Cardiac muscle cell (in vitro differentiated cells and primary cell): Measurements from ENCODE around the gene DIPK2B. TPM values are rescaled to one million over a fixed set of nuclear protein-coding genes. Genes with fewer than 3 reads are reported as not detected.
A peak's percentile ranks its signal among the peaks of the same experiment; 100 is the strongest.

Experiments used
- DNase-seq, 2 donors: peaks; one replicate each; pipeline versions ENCODE4 v3.0.0 to v3.0.0-alpha.2; 2010 to 2017; ENCODE audit warnings: low read depth in 1 of 2, low spot score in 1 of 2
- H3K27ac ChIP-seq: fragments of 200-600 bp; sonication (generic); 2 replicates; pipeline ENCODE4 v1.5.1; 2016
- H3K27me3 ChIP-seq: fragments of 200-600 bp; sonication (generic); 2 replicates; pipeline ENCODE4 v1.6.0; 2016; ENCODE audit warnings: control low read depth
- H3K36me3 ChIP-seq: fragments of 200-600 bp; sonication (generic); 2 replicates; pipeline ENCODE4 v1.5.1; 2016; ENCODE audit warnings: control low read depth
- H3K4me1 ChIP-seq: fragments of 200-600 bp; sonication (generic); 2 replicates; pipeline ENCODE4 v1.8.1; 2017; ENCODE audit warnings: low read depth, mild to moderate bottlenecking, mixed run types
- H3K4me3 ChIP-seq: fragments of 200-600 bp; sonication (generic); 2 replicates; pipeline ENCODE4 v1.5.1; 2016; ENCODE audit warnings: mild to moderate bottlenecking
- H3K9me3 ChIP-seq: fragments of 200-600 bp; sonication (generic); 2 replicates; pipeline ENCODE4 v1.5.1; 2017; ENCODE audit warnings: low read depth, mild to moderate bottlenecking, control low read depth
- CTCF ChIP-seq: IDR thresholded peaks from 2 replicates; pipeline ENCODE4 v1.5.1; 2012; ENCODE audit warnings: low read depth, mild to moderate bottlenecking, low read length
- polyA plus RNA-seq: library from polyadenylated mRNA; unstranded; fragments of >200 nt; fragmentation: Nextera tagmentation; extraction: Ambion mirVana; gene quantifications from 2 replicates; pipeline ENCODE4 v1.2.1, GENCODE V29; 2016
- total RNA-seq: library from RNA; depleted of rRNA; stranded (reverse); fragments of >200 nt; gene quantifications from 2 replicates; pipeline ENCODE4 v1.2.3, GENCODE V29; 2016

Gene DIPK2B
- total and polyA plus RNA-seq, 2 experiments from 2014 or later, result 0.30 TPM; not detected in 1

GRCh38 chrX:45198706-45199105, 2.0 kb downstream of the DIPK2B start:
- H3K27ac ChIP-seq, result no peak overlapping the region
- no peaks in the 10 kb centered on the region for H3K36me3 ChIP-seq
- no peaks in the 10 kb centered on the region for H3K9me3 ChIP-seq
- H3K4me3 ChIP-seq, result no peak overlapping the region
- DNase-seq, result no peak
- TF ChIP-seq CTCF, result no peak
- H3K27me3 ChIP-seq, result no peaks in the 10 kb centered on the region
- peaks cover under 1% of the 10 kb centered on the region for H3K4me1 ChIP-seq

GRCh38 chrX:45198301-45198700, 2.4 kb downstream of the DIPK2B start:
- Histone ChIP-seq H3K9me3 (no peaks in the 10 kb centered on the region), H3K27me3 (no peaks in the 10 kb centered on the region), H3K4me1 (peaks cover 4% of the 10 kb centered on the region), H3K27ac (no peak overlapping the region), H3K4me3 (no peak overlapping the region), H3K36me3 (no peaks in the 10 kb centered on the region)
- TF ChIP-seq CTCF, result no peak
- peak in 1 of 2 donors; percentile 6 for DNase-seq

- Histone ChIP-seq H3K27me3 (no peaks in the 10 kb centered on the region), H3K27ac (no peak overlapping the region), H3K36me3 (no peaks in the 10 kb centered on the region), H3K9me3 (no peaks in the 10 kb centered on the region), H3K4me3 (no peak overlapping the region), H3K4me1 (peaks cover 4% of the 10 kb centered on the region)
- no peak for DNase-seq
- TF ChIP-seq CTCF, result no peak
Observed at GRCh38 chrX:45196701-45197100, 4.0 kb downstream of the DIPK2B start.

GRCh38 chrX:45191820-45192409, 8.8 kb downstream of the DIPK2B start:
- H3K27me3 ChIP-seq, result no peaks in the 10 kb centered on the region
- no peaks in the 10 kb centered on the region for H3K9me3 ChIP-seq
- peak in 1 of 2 donors; percentile 8 for DNase-seq
- peaks cover 4% of the 10 kb centered on the region for H3K4me1 ChIP-seq
- H3K4me3 ChIP-seq, result no peak overlapping the region
- no peak for TF ChIP-seq CTCF
- H3K27ac ChIP-seq, result no peak overlapping the region
- no peaks in the 10 kb centered on the region for H3K36me3 ChIP-seq

- DNase-seq, result no peak
- no peak overlapping the region for H3K4me3 ChIP-seq
- no peaks in the 10 kb centered on the region for H3K36me3 ChIP-seq
- no peaks in the 10 kb centered on the region for H3K9me3 ChIP-seq
- no peak for TF ChIP-seq CTCF
- no peak overlapping the region for H3K27ac ChIP-seq
- H3K4me1 ChIP-seq, result peaks cover 4% of the 10 kb centered on the region
- H3K27me3 ChIP-seq, result no peaks in the 10 kb centered on the region
Observed at GRCh38 chrX:45191383-45191782, 9.3 kb downstream of the DIPK2B start.
